GM23248 (cell line): ENCODE results near the gene CSNK1G1.

Experiments used
- EZH2 ChIP-seq: fragments of 200-600 bp; sonication (generic); IDR thresholded peaks from 2 replicates; pipeline ENCODE4 v1.6.1; 2018; ENCODE audit warnings: antibody characterized with exemption, mild to moderate bottlenecking; ENCODE audit not compliant: insufficient read depth, poor library complexity, severe bottlenecking
- EZH2phosphoT487 ChIP-seq: fragments of 200-600 bp; sonication (generic); IDR thresholded peaks from 2 replicates; pipeline ENCODE4 v1.6.1; 2018; ENCODE audit warnings: antibody characterized with exemption, moderate library complexity, mild to moderate bottlenecking, low read depth; ENCODE audit not compliant: insufficient read depth

DNA sequence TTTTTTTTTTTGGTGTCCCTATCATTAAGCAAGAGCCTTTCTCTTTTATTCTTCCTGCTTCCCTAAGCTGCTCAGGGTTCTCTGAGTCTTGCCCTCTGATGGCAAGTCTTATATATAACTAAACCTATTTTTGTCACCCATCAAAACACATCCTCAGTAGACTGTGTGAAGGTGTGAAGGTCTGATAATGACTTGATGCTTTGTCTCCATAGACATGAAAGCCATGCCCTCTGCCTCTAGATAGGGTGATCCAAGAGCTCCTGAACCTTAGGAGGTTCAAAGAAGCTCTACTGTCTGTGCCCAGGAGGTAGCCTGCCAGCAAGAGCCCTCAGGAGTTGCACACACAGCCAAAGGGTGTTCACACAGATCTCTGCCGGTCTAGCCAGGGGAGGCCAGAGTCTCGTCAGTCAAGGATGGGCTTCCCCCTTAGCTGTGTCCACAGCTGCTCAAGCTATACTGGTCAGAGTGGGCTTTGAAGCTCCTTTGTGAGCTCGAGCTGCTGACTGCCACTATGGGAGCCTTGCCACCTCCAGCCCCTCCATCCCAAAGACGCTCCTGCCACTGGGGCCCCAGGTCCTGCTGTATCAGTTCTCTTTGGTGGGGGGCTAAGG lies 217.5 kb downstream of the CSNK1G1 start:
- TF ChIP-seq EZH2phosphoT487 (no peak), EZH2 (no peak)
